Measurements from ENCODE around the gene IL18R1. TPM values are rescaled to one million over a fixed set of nuclear protein-coding genes. Genes with fewer than 3 reads are reported as not detected.
A peak's percentile ranks its signal among the peaks of the same experiment; 100 is the strongest.

Gene IL18R1
- total RNA-seq, 6 experiments from 2014 or later, result 5.5 to 11.2 (median 8.1) TPM

GRCh38 chr2:102418421-102418961, 62.9 kb downstream of the IL18R1 start:
- H3K4me3 ChIP-seq, result no peak overlapping the region
- 19% methylated on average over 2 of the region's 2 CpGs for WGBS (ENCODE audit: insufficient coverage, low coverage, low lambda C conversion rate, missing lambda C conversion rate)
- no peaks in the 10 kb centered on the region for H3K36me3 ChIP-seq
- no peaks in the 10 kb centered on the region for H3K27me3 ChIP-seq
- no peaks in the 10 kb centered on the region for H3K4me1 ChIP-seq
- peak in 3 of 4 donors; percentile 18 to 36 (median 27) for ATAC-seq
- DNase-seq, result no peak
- no peak overlapping the region for H3K27ac ChIP-seq
- no peaks in the 10 kb centered on the region for H3K9me3 ChIP-seq
- TF ChIP-seq POLR2A (IDR thresholded peaks at IDR 0.05), result no peak
- TF ChIP-seq, protein P1, sequence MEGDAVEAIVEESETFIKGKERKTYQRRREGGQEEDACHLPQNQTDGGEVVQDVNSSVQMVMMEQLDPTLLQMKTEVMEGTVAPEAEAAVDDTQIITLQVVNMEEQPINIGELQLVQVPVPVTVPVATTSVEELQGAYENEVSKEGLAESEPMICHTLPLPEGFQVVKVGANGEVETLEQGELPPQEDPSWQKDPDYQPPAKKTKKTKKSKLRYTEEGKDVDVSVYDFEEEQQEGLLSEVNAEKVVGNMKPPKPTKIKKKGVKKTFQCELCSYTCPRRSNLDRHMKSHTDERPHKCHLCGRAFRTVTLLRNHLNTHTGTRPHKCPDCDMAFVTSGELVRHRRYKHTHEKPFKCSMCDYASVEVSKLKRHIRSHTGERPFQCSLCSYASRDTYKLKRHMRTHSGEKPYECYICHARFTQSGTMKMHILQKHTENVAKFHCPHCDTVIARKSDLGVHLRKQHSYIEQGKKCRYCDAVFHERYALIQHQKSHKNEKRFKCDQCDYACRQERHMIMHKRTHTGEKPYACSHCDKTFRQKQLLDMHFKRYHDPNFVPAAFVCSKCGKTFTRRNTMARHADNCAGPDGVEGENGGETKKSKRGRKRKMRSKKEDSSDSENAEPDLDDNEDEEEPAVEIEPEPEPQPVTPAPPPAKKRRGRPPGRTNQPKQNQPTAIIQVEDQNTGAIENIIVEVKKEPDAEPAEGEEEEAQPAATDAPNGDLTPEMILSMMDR (IDR thresholded peaks at IDR 0.05), result no peak
- intact Hi-C loops (cut with DNase I), result no loop called here

DNA sequence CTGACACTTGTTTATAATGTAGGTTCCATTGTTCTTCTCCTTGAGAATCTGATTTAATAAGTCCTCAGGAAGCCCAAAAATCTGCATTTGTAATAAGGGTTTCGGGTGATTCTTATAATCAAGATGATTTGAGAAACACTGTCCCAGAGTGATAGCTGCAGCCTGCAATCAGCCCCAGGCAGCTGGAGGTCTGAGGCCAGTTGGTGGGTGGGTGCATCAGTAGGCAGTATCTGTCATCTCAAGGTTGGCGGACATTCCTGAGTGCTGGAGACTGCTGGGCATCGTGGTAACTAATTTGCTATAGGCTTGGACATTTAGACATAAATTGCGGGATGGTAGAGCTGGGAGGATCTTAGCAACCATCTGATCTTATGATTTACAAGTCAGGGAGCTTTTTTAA, 64.7 kb downstream of the IL18R1 start:
- TF ChIP-seq, protein P1 (IDR thresholded peaks at IDR 0.05), result no peak
- TF ChIP-seq POLR2A (IDR thresholded peaks at IDR 0.05), result no peak
- Histone ChIP-seq H3K4me3 (no peak overlapping the region), H3K27ac (no peak overlapping the region), H3K4me1 (no peaks in the 10 kb centered on the region), H3K36me3 (no peaks in the 10 kb centered on the region), H3K27me3 (no peaks in the 10 kb centered on the region), H3K9me3 (no peaks in the 10 kb centered on the region)
- DNase-seq (no peak), ATAC-seq (no peak)
- 63% methylated on average over 1 of the region's 4 CpGs for WGBS (ENCODE audit: insufficient coverage, low coverage, low lambda C conversion rate, missing lambda C conversion rate)
- intact Hi-C loops (cut with DNase I), result no loop called here

DNA sequence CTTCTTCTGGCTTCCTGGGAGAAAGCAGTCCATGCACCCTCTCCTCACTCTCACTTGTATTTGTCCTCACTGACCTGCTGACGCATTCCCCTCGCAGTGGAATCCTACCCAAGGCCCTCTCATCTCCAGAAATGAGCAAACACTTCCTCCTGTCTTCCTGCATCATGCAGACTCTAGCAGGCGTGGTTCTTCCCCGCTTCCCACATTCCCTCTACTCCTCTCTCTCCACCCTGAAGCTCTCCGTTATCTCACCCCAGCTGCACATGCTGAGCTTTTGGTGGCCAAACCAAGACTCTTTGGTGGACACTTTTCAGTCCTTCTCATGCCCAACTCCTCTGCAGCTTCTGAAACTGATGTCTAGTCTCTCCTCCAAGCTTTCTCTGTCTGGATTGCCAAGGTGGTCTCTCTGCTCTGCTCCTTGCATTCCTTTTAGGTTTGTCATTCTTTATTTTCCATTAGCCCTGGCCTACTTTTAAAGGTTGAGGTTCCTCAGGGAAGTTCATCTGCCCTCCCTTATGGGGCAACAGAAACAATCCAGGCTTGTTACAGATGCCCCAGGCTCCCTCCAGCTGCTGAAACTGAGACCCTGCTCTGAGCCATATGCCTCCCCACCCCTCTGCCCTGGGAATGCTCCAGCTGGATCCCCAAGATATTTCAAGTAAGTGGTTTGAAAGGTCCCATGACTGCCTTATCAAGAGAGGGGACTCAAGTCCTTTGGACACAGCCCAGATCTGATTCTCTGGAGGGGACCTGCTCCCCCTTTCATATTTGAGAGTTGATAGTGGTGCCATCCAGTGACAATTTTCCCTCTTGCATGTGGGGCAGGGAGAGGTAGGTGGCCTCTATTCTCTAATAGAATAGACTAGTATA, 66.5 kb downstream of the IL18R1 start:
- intact Hi-C loops (cut with DNase I), result no loop called here

DNA sequence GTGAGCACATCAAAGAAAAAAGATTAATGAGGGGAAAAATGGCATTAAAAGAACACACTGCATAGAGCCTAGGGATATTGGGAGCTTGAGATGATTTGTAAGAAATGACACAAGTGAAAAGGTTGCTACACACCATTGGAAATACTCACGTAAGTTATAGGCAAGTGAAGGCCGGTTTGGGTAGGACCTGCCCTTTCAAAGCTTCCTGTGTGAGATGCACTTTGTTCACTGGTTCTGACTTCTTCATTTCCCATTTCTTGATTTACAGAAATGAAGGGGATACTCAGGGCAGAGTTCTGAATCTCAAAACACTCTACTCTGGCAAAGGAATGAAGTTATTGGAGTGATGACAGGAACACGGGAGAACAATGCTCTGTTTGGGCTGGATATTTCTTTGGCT, 67.3 kb downstream of the IL18R1 start, which contains the start of gene IL18RAP:
Gene IL18RAP (plus strand): TSS at position 251 of the 400 bp plus-strand sequence. CDS start 118 bp downstream, at position 369.
- intact Hi-C loops (cut with DNase I), result no loop called here
- Histone ChIP-seq H3K9me3 (no peaks in the 10 kb centered on the region), H3K27me3 (no peaks in the 10 kb centered on the region), H3K4me3 (no peak within 1 kb of the TSS), H3K4me1 (no peaks in the 10 kb centered on the region), H3K27ac (peak within 1 kb of the TSS in 1 of 3 donors; percentile 18), H3K36me3 (no peaks in the 10 kb centered on the region)
- TF ChIP-seq POLR2A (IDR thresholded peaks at IDR 0.05), result no peak
- TF ChIP-seq, protein P1 (IDR thresholded peaks at IDR 0.05), result no peak
- 43% methylated on average over 3 of the region's 3 CpGs for WGBS (ENCODE audit: insufficient coverage, low coverage, low lambda C conversion rate, missing lambda C conversion rate)
- DNase-seq, result no peak
- peak in 1 of 4 donors; percentile 25 for ATAC-seq

More for the DNA sequence above, 66.5 kb downstream of the IL18R1 start:
- Histone ChIP-seq H3K9me3 (no peaks in the 10 kb centered on the region), H3K4me3 (no peak overlapping the region), H3K36me3 (no peaks in the 10 kb centered on the region), H3K27me3 (no peaks in the 10 kb centered on the region), H3K4me1 (no peaks in the 10 kb centered on the region), H3K27ac (no peak overlapping the region)
- WGBS (ENCODE audit: insufficient coverage, low coverage, low lambda C conversion rate, missing lambda C conversion rate), result 23% methylated on average over 3 of the region's 5 CpGs
- no peak for DNase-seq
- peak in 1 of 4 donors; percentile 28 for ATAC-seq
- TF ChIP-seq POLR2A (IDR thresholded peaks at IDR 0.05), result no peak
- TF ChIP-seq, protein P1 (IDR thresholded peaks at IDR 0.05), result no peak
